ENCODE data around the gene B4GAT1. TPM values are rescaled to one million over a fixed set of nuclear protein-coding genes. Genes with fewer than 3 reads are reported as not detected.

The B4GAT1 gene
- total and polyA plus RNA-seq, 2 donors (not counting 3 experiments of a cell fraction or from before 2014, with no cell fraction given) = 21.2 to 21.6 TPM

DNA sequence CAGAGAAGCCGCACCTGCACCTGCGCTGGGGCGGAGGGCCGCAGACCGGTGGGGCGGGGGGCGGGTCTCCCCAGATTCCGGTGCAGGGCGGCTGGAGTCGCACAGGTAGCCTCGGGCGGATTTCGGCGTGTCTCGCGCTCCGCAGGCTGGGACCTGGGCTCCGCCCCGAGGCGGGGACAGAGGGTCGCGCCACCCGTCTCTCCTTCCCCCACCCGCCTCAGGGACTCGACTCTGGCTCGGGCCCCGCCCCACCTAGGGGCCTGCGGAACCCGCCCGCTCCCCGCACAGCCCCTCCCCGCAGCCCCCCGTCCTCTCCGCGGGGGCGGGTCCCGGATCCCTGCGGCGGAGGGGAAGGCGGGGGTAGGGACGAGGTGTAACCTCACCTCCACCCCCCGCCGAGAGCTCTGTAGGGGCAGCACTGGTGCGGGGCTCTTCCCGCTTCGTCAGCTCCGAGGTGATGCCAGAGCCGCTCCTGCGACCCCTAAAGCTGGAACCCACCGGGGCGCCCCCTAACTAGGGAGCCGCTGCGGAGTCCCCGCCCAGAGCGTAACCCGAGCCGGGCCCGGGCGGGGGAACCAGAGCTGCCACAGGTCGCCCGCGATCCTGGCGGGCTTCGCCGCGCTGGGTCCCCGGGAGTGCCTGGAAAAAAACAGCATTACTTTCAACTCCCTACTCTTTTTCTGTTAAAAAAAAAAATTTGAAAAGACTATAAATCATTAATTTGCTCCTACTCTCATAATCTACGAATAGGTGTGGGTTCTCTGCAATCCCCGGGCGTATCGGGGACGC, 24.4 kb upstream of the B4GAT1 start, which contains the start of gene SLC29A2:
Gene SLC29A2, minus strand, starts transcription at position 134 of the 789 bp plus-strand sequence. CDS start 169 bp downstream, outside the sequence.
- no peaks in the 10 kb centered on the region for H3K36me3 ChIP-seq (ENCODE audit: control insufficient read depth in 2 of 2, extremely low read depth in 1 of 2, insufficient read depth in 2 of 2, low read length in 2 of 2)
- no peak within 1 kb of the TSS for H3K9ac ChIP-seq (replicated peaks; ENCODE audit: extremely low read depth, insufficient read depth, low read length)
- peak within 1 kb of the TSS; percentile 41 to 47 (median 45) for H3K4me3 ChIP-seq (replicated peaks in 1 of 3; ENCODE audit: insufficient read depth in 1 of 3, low read depth in 1 of 3, low read length in 3 of 3)
- H3K27ac ChIP-seq (ENCODE audit: insufficient read depth, low read depth, low read length) = no peak within 1 kb of the TSS
- dilution Hi-C loops (cut with MboI; ENCODE audit: extremely low pct_ligation_motif_present, low sequenced_read_pairs) = no loop called here
- ChIA-PET POLR2A (no interaction called here), CTCF (interaction anchor here (0.9 to 3.8 kb wide), 4 partner anchors 8 to 60 kb away, joined by 3 to 29 read pairs (median 4); no protein-coding TSS in a partner anchor)
- BruUV-seq (replicated peaks) = no TSS peak
- TF ChIP-seq, protein P1, sequence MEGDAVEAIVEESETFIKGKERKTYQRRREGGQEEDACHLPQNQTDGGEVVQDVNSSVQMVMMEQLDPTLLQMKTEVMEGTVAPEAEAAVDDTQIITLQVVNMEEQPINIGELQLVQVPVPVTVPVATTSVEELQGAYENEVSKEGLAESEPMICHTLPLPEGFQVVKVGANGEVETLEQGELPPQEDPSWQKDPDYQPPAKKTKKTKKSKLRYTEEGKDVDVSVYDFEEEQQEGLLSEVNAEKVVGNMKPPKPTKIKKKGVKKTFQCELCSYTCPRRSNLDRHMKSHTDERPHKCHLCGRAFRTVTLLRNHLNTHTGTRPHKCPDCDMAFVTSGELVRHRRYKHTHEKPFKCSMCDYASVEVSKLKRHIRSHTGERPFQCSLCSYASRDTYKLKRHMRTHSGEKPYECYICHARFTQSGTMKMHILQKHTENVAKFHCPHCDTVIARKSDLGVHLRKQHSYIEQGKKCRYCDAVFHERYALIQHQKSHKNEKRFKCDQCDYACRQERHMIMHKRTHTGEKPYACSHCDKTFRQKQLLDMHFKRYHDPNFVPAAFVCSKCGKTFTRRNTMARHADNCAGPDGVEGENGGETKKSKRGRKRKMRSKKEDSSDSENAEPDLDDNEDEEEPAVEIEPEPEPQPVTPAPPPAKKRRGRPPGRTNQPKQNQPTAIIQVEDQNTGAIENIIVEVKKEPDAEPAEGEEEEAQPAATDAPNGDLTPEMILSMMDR (IDR thresholded peaks at IDR 0.05; ENCODE audit: extremely low read depth in 1 of 2, insufficient read depth in 1 of 2, low read depth in 1 of 2, low read length in 2 of 2) = no peak
- peak; percentile 45 for TF ChIP-seq EZH2 (IDR thresholded peaks at IDR 0.05; ENCODE audit: borderline replicate concordance, low read depth, low read length, severe bottlenecking)
- no peaks in the 10 kb centered on the region for H3K9me1 ChIP-seq (replicated peaks; ENCODE audit: control insufficient read depth, extremely low read depth, insufficient read depth, low read length)
- H3K4me1 ChIP-seq (ENCODE audit: control insufficient read depth, extremely low read depth, insufficient read depth, low read length) = peaks cover 7% of the 10 kb centered on the region
- no peaks in the 10 kb centered on the region for H3K9me3 ChIP-seq (replicated peaks; ENCODE audit: control insufficient read depth, insufficient read depth, low read length)
- peaks cover 10 to 16% of the 10 kb centered on the region in 2 experiments for H3K27me3 ChIP-seq (ENCODE audit: control insufficient read depth in 2 of 2, insufficient read depth in 2 of 2, low read length in 2 of 2)
- H2AFZ ChIP-seq (ENCODE audit: low read depth, low read length) = peak within 1 kb of the TSS; percentile 6
- no peaks in the 10 kb centered on the region for H3K79me2 ChIP-seq (ENCODE audit: control insufficient read depth, insufficient read depth, low read length)
- peak within 1 kb of the TSS; percentile 68 for H3K4me2 ChIP-seq (ENCODE audit: insufficient read depth, low read length)
- DNase-seq (ENCODE audit: low read depth, low spot score) (no peak), FAIRE-seq (no peak)
- H4K20me1 ChIP-seq (replicated peaks; ENCODE audit: control insufficient read depth, extremely low read depth, insufficient read depth, low read length) = no peaks in the 10 kb centered on the region
- intact Hi-C loops (cut with micrococcal nuclease) = no loop called here
